ENCODE measurements around the gene GSTA4.
A peak's percentile ranks its signal among the peaks of the same experiment; 100 is the strongest.

The GSTA4 gene, protein sequence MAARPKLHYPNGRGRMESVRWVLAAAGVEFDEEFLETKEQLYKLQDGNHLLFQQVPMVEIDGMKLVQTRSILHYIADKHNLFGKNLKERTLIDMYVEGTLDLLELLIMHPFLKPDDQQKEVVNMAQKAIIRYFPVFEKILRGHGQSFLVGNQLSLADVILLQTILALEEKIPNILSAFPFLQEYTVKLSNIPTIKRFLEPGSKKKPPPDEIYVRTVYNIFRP

DNA sequence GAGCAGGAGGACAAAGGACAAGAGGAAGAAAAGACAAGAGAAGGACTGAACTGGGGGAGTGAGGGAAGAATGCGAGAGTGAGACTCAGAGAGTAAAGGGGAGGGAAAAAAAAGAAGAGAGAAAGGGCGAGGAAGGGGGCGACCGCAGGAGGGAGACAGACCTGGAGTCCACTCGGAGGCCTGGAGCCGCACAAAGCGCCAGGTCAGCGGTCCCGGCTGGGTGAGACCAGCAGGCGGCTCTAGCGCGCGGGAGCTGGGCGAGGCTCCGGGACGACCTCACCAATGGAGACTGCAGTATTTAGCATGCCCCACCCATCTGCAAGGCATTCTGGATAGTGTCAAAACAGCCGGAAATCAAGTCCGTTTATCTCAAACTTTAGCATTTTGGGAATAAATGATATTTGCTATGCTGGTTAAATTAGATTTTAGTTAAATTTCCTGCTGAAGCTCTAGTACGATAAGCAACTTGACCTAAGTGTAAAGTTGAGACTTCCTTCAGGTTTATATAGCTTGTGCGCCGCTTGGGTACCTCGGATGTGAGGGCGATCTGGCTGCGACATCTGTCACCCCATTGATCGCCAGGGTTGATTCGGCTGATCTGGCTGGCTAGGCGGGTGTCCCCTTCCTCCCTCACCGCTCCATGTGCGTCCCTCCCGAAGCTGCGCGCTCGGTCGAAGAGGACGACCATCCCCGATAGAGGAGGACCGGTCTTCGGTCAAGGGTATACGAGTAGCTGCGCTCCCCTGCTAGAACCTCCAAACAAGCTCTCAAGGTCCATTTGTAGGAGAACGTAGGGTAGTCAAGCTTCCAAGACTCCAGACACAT is at the start of gene GSTA4:
TSS of gene GSTA4 (minus strand) at position 196 of the 824 bp plus-strand sequence. CDS start 1,041 bp downstream, outside the sequence.
- TF ChIP-seq, protein P1, sequence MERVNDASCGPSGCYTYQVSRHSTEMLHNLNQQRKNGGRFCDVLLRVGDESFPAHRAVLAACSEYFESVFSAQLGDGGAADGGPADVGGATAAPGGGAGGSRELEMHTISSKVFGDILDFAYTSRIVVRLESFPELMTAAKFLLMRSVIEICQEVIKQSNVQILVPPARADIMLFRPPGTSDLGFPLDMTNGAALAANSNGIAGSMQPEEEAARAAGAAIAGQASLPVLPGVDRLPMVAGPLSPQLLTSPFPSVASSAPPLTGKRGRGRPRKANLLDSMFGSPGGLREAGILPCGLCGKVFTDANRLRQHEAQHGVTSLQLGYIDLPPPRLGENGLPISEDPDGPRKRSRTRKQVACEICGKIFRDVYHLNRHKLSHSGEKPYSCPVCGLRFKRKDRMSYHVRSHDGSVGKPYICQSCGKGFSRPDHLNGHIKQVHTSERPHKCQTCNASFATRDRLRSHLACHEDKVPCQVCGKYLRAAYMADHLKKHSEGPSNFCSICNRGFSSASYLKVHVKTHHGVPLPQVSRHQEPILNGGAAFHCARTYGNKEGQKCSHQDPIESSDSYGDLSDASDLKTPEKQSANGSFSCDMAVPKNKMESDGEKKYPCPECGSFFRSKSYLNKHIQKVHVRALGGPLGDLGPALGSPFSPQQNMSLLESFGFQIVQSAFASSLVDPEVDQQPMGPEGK (CRISPR knock-in tag; IDR thresholded peaks at IDR 0.05; ENCODE audit: borderline replicate concordance), result peak; percentile 94
- TF ChIP-seq TOX (CRISPR knock-in tag; IDR thresholded peaks at IDR 0.05; ENCODE audit: borderline replicate concordance) (peak; percentile 84), ZFP3 (CRISPR knock-in tag; IDR thresholded peaks at IDR 0.05) (peak; percentile 80), GLIS3 (CRISPR knock-in tag; IDR thresholded peaks at IDR 0.05) (peak; percentile 98), CSDC2 (CRISPR knock-in tag; IDR thresholded peaks at IDR 0.05) (peak; percentile 95; the same call in 1 of the 2 replicates), RARB (CRISPR knock-in tag; IDR thresholded peaks at IDR 0.05) (peak; percentile 79; the same call in 1 of the 2 replicates), TCF4 (CRISPR knock-in tag; IDR thresholded peaks at IDR 0.05; ENCODE audit: borderline replicate concordance) (peak; percentile 61), ESRRG (CRISPR knock-in tag; IDR thresholded peaks at IDR 0.05) (peak; percentile 94), ZNF8 (CRISPR knock-in tag; IDR thresholded peaks at IDR 0.05) (peak; percentile 71), SNAI2 (CRISPR knock-in tag; IDR thresholded peaks at IDR 0.05) (peak; percentile 87), ZNF70 (CRISPR knock-in tag; IDR thresholded peaks at IDR 0.05) (peak; percentile 72), ZNF565 (CRISPR knock-in tag; conservative IDR thresholded peaks at IDR 0.05; ENCODE audit: low read depth) (peak; percentile 77; the same call in 1 of the 2 replicates)
- TF ChIP-seq, protein P2, sequence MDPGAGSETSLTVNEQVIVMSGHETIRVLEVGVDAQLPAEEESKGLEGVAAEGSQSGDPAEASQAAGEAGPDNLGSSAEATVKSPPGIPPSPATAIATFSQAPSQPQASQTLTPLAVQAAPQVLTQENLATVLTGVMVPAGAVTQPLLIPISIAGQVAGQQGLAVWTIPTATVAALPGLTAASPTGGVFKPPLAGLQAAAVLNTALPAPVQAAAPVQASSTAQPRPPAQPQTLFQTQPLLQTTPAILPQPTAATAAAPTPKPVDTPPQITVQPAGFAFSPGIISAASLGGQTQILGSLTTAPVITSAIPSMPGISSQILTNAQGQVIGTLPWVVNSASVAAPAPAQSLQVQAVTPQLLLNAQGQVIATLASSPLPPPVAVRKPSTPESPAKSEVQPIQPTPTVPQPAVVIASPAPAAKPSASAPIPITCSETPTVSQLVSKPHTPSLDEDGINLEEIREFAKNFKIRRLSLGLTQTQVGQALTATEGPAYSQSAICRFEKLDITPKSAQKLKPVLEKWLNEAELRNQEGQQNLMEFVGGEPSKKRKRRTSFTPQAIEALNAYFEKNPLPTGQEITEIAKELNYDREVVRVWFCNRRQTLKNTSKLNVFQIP (CRISPR knock-in tag; IDR thresholded peaks at IDR 0.05; ENCODE audit: borderline replicate concordance, low read depth), result peak; percentile 91; the same call in 1 of the 2 replicates
- TF ChIP-seq, protein P3, sequence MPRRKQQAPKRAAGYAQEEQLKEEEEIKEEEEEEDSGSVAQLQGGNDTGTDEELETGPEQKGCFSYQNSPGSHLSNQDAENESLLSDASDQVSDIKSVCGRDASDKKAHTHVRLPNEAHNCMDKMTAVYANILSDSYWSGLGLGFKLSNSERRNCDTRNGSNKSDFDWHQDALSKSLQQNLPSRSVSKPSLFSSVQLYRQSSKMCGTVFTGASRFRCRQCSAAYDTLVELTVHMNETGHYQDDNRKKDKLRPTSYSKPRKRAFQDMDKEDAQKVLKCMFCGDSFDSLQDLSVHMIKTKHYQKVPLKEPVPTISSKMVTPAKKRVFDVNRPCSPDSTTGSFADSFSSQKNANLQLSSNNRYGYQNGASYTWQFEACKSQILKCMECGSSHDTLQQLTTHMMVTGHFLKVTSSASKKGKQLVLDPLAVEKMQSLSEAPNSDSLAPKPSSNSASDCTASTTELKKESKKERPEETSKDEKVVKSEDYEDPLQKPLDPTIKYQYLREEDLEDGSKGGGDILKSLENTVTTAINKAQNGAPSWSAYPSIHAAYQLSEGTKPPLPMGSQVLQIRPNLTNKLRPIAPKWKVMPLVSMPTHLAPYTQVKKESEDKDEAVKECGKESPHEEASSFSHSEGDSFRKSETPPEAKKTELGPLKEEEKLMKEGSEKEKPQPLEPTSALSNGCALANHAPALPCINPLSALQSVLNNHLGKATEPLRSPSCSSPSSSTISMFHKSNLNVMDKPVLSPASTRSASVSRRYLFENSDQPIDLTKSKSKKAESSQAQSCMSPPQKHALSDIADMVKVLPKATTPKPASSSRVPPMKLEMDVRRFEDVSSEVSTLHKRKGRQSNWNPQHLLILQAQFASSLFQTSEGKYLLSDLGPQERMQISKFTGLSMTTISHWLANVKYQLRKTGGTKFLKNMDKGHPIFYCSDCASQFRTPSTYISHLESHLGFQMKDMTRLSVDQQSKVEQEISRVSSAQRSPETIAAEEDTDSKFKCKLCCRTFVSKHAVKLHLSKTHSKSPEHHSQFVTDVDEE (CRISPR knock-in tag; IDR thresholded peaks at IDR 0.05), result peak; percentile 87
- ATAC-seq, result peak; percentile 98

DNA sequence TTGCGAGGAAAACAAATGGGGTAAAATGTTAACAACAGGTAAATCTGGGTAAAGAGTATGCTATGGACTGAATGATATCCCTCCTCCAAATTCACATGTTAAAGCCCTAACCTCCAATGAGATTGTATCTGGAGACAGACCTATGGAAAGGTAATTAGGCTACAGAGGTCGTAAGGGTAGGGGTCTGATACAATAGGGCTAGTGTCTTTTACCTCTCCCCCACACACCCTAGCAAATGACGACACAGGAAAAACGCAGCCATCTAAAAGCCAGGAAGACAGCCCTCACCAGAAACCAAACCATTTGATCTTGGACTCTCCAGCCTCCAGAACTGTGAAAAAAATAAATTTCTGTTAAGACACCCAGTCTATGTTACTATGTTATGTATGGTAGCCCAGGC is 49.5 kb upstream of the GSTA4 start:
- ATAC-seq, result no peak
- TF ChIP-seq, protein P1 (CRISPR knock-in tag; IDR thresholded peaks at IDR 0.05; ENCODE audit: borderline replicate concordance), result no peak
- TF ChIP-seq ZFP30 (CRISPR knock-in tag; IDR thresholded peaks at IDR 0.05) (no peak), ZNF70 (CRISPR knock-in tag; IDR thresholded peaks at IDR 0.05) (no peak), PPARA (CRISPR knock-in tag; IDR thresholded peaks at IDR 0.05; ENCODE audit: borderline replicate concordance) (no peak), ARNTL (CRISPR knock-in tag; IDR thresholded peaks at IDR 0.05; ENCODE audit: borderline replicate concordance, low read depth) (no peak), ISL1 (CRISPR knock-in tag; IDR thresholded peaks at IDR 0.05) (no peak), ZC3H10 (CRISPR knock-in tag; IDR thresholded peaks at IDR 0.05) (no peak)

DNA sequence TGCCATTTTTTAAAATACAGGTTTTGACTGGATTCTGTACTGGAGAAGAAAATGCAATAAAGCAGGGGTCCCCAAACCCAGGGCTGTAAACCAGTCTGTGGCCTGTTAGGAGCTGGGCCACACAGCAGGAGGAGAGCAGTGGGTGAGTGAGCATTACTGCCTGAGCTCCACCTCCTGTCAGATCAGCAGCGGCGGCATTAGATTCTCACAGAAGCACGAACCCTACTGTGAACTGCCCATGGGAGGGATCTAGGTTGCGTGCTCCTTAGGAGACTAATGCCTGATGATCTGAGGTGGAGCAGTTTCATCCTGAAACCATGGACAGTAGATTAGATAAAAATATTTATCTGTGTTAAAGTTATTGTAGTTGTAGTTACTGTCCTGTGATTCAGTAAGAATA is 49.0 kb upstream of the GSTA4 start:
- peak; percentile 70 for ATAC-seq
- TF ChIP-seq, protein P1 (CRISPR knock-in tag; IDR thresholded peaks at IDR 0.05; ENCODE audit: borderline replicate concordance), result no peak
- TF ChIP-seq RARB (CRISPR knock-in tag; IDR thresholded peaks at IDR 0.05) (no peak), TCF4 (CRISPR knock-in tag; IDR thresholded peaks at IDR 0.05; ENCODE audit: borderline replicate concordance) (no peak), ZFP3 (CRISPR knock-in tag; IDR thresholded peaks at IDR 0.05) (no peak), TOX (CRISPR knock-in tag; IDR thresholded peaks at IDR 0.05; ENCODE audit: borderline replicate concordance) (no peak), ZNF8 (CRISPR knock-in tag; IDR thresholded peaks at IDR 0.05) (no peak), ZNF70 (CRISPR knock-in tag; IDR thresholded peaks at IDR 0.05) (no peak), BACH2 (CRISPR knock-in tag; IDR thresholded peaks at IDR 0.05; ENCODE audit: borderline replicate concordance) (no peak), OSR1 (CRISPR knock-in tag; IDR thresholded peaks at IDR 0.05) (no peak), ZC3H10 (CRISPR knock-in tag; IDR thresholded peaks at IDR 0.05) (no peak), CSDC2 (CRISPR knock-in tag; IDR thresholded peaks at IDR 0.05) (no peak), SNAI2 (CRISPR knock-in tag; IDR thresholded peaks at IDR 0.05) (no peak), GLIS3 (CRISPR knock-in tag; IDR thresholded peaks at IDR 0.05) (no peak)
- TF ChIP-seq, protein P2 (CRISPR knock-in tag; IDR thresholded peaks at IDR 0.05; ENCODE audit: borderline replicate concordance, low read depth), result no peak

Data from SK-N-SH treated with all-trans-retinoic acid at 6 μM for 48 hours (cell line).